CD14-positive monocyte (primary cell): ENCODE data around the gene MRPL49. TPM values are rescaled to one million over a fixed set of nuclear protein-coding genes. Genes with fewer than 3 reads are reported as not detected.
"Not testable (repeated sequence)": the region's sequence is repeated elsewhere in the genome, so short reads cannot be mapped to it uniquely, and the experiment has no call there.

Experiments used
- DNase-seq, 3 donors: peaks; one replicate each; pipeline ENCODE4 v3.0.0-alpha.2; 2011 to 2022
- H2AFZ ChIP-seq: 2 replicates; pipeline ENCODE4 v1.6.0; 2012; ENCODE audit warnings: mild to moderate bottlenecking, low read depth, low read length, inconsistent platforms; ENCODE audit not compliant: insufficient read depth, poor library complexity, severe bottlenecking
- H3K27ac ChIP-seq, 2 donors: 1 replicate in 1 of 2; 2 replicates in 1 of 2; pipeline ENCODE4 v1.5.1; 2012 to 2013; ENCODE audit warnings: low read length in 2 of 2, control low read depth in 1 of 2, inconsistent platforms in 1 of 2, low read depth in 1 of 2, mild to moderate bottlenecking in 1 of 2
- H3K27me3 ChIP-seq, 2 donors: one replicate each; pipeline versions ENCODE4 v1.6.0 to v1.6.1; 2011 to 2013; ENCODE audit warnings: low read length in 2 of 2; ENCODE audit not compliant: control insufficient read depth in 2 of 2, insufficient read depth in 2 of 2
- H3K36me3 ChIP-seq, 2 donors: replicated peaks in 1 of 2; 1 replicate in 1 of 2; 2 replicates in 1 of 2; pipeline versions ENCODE4 v1.5.1 to v1.6.1; 2012 to 2013; ENCODE audit warnings: low read length in 2 of 2, control low read depth in 1 of 2, inconsistent platforms in 1 of 2, mild to moderate bottlenecking in 1 of 2; ENCODE audit not compliant: insufficient read depth in 2 of 2, control insufficient read depth in 1 of 2
- H3K4me1 ChIP-seq, 2 donors: 1 replicate in 1 of 2; 2 replicates in 1 of 2; pipeline versions ENCODE4 v1.5.1 to v1.6.1; 2012 to 2013; ENCODE audit warnings: low read length in 2 of 2, control low read depth in 1 of 2, inconsistent platforms in 1 of 2, mild to moderate bottlenecking in 1 of 2, moderate library complexity in 1 of 2; ENCODE audit not compliant: insufficient read depth in 2 of 2, control insufficient read depth in 1 of 2
- H3K4me2 ChIP-seq: replicated peaks from 2 replicates; pipeline ENCODE3; 2012; ENCODE audit warnings: low read length, moderate library complexity, mild to moderate bottlenecking; ENCODE audit not compliant: poor library complexity, severe bottlenecking; ENCODE audit errors: extremely low read depth
- H3K4me3 ChIP-seq, 3 experiments: fragments of 200-600 bp in 1 of 3; sonication (generic) in 1 of 3; replicated peaks in 1 of 3; 1 replicate in 2 of 3; 2 replicates in 1 of 3; pipeline ENCODE4 v1.5.1; 2011 to 2013; ENCODE audit warnings: low read length in 3 of 3, mild to moderate bottlenecking in 3 of 3, control low read depth in 2 of 3, low read depth in 2 of 3, inconsistent platforms in 1 of 3, moderate library complexity in 1 of 3
- H3K79me2 ChIP-seq: 2 replicates; pipeline ENCODE4 v1.6.0; 2012; ENCODE audit warnings: mild to moderate bottlenecking, control low read depth, inconsistent platforms, low read length, moderate library complexity; ENCODE audit not compliant: insufficient read depth
- H3K9ac ChIP-seq: 2 replicates; pipeline ENCODE4 v1.6.0; 2017; ENCODE audit warnings: low read length, mild to moderate bottlenecking; ENCODE audit not compliant: insufficient read depth, poor library complexity, severe bottlenecking
- H3K9me3 ChIP-seq, 2 donors: replicated peaks in 1 of 2; 1 replicate in 1 of 2; 2 replicates in 1 of 2; pipeline versions ENCODE4 v1.5.1 to v1.6.1; 2012 to 2013; ENCODE audit warnings: low read length in 2 of 2, control low read depth in 1 of 2; ENCODE audit not compliant: control insufficient read depth in 1 of 2, insufficient read depth in 1 of 2
- H4K20me1 ChIP-seq: 2 replicates; pipeline ENCODE4 v1.6.0; 2012; ENCODE audit warnings: mild to moderate bottlenecking, low read length, control low read depth, moderate library complexity; ENCODE audit not compliant: insufficient read depth
- H3K27ac Mint-ChIP-seq, 7 donors: one replicate each; pipeline ENCODE4 v1.8.0; 2020; ENCODE audit warnings: mild to moderate bottlenecking in 7 of 7, mixed read lengths in 7 of 7, moderate library complexity in 6 of 7, inconsistent platforms in 2 of 7
- H3K27me3 Mint-ChIP-seq, 3 donors: one replicate each; pipeline ENCODE4 v1.8.0; 2021 to 2022; ENCODE audit warnings: low read depth in 3 of 3, mild to moderate bottlenecking in 3 of 3, mixed read lengths in 3 of 3, moderate library complexity in 3 of 3, inconsistent platforms in 1 of 3
- H3K36me3 Mint-ChIP-seq, 2 donors: one replicate each; pipeline ENCODE4 v1.8.0; 2020; ENCODE audit warnings: mixed read lengths in 2 of 2, inconsistent platforms in 1 of 2, mild to moderate bottlenecking in 1 of 2
- H3K4me1 Mint-ChIP-seq: one replicate; pipeline ENCODE4 v1.8.0; 2020; ENCODE audit warnings: mild to moderate bottlenecking, mixed read lengths
- H3K4me3 Mint-ChIP-seq, 2 donors: one replicate each; pipeline ENCODE4 v1.8.0; 2020; ENCODE audit warnings: mild to moderate bottlenecking in 2 of 2, mixed read lengths in 2 of 2, moderate library complexity in 1 of 2
- H3K9me3 Mint-ChIP-seq, 7 donors: one replicate each; pipeline ENCODE4 v1.8.0; 2020 to 2022; ENCODE audit warnings: mixed read lengths in 7 of 7, mild to moderate bottlenecking in 6 of 7, moderate library complexity in 6 of 7, inconsistent platforms in 2 of 7
- WGBS: methylation state at CpG from one replicate; pipeline ENCODE4 v1.1.5; 2013; ENCODE audit warnings: missing lambda C conversion rate; ENCODE audit not compliant: insufficient coverage; 5-methylcytosine and 5-hydroxymethylcytosine counted together
- intact Hi-C, 2 donors: fragments of 100-400 bp; cut with micrococcal nuclease; formaldehyde crosslinking; loops; one replicate each; pipeline versions ENCODE4 v1.15.0 to v1.15.1; 2023
- polyA plus RNA-seq, 3 donors: library from polyadenylated mRNA; depleted of rRNA in 1 of 3; unstranded in 2 of 3; stranded (reverse) in 1 of 3; fragments of 300-500 nt in 2 of 3; fragments of >200 nt in 1 of 3; fragmentation: Illumina TruSeq in 2 of 3; gene quantifications; 1 replicate in 2 of 3; 2 replicates in 1 of 3; pipeline ENCODE4 v1.2.3, GENCODE V29; 2012 to 2021
- small RNA-seq: library from RNA; depleted of rRNA; stranded (forward); fragments of <200 nt; gene quantifications from one replicate; pipeline ENCODE3, GENCODE V24; 2012; ENCODE audit warnings: low read depth; ENCODE audit not compliant: insufficient read length
- TF ChIP-seq, protein P1 (sequence below): fragments of 200-600 bp; IDR thresholded peaks from one replicate; pipeline ENCODE4 v1.8.0; 2022; ENCODE audit warnings: antibody characterized with exemption, mild to moderate bottlenecking

MRPL49 gene
- polyA plus RNA-seq, 3 donors, result 19.8 to 33.9 (median 32.7) TPM

- H2AFZ ChIP-seq, result no peak overlapping the region
- H3K4me1 ChIP-seq, result peaks cover 5 to 6% of the 10 kb centered on the region in 2 donors
- no peak overlapping the region for H3K4me2 ChIP-seq
- Mint-ChIP-seq H3K9me3 (no peaks in the 10 kb centered on the region), H3K27ac (no peak overlapping the region), H3K36me3 (no peaks in the 10 kb centered on the region), H3K27me3 (peaks cover 0 to 5% (median 2%) of the 10 kb centered on the region in 3 donors), H3K4me1 (peaks cover 11% of the 10 kb centered on the region), H3K4me3 (no peak overlapping the region)
- H3K27me3 ChIP-seq, result no peaks in the 10 kb centered on the region
- no peak overlapping the region for H3K9ac ChIP-seq
- intact Hi-C loops, result loop anchor here in 1 of 2 donors (5.0 kb wide), 1 partner anchor 230 kb away; no protein-coding TSS in a partner anchor
- no peaks in the 10 kb centered on the region for H3K36me3 ChIP-seq
- 96% methylated on average over 7 of the region's 10 CpGs for WGBS
- no peaks in the 10 kb centered on the region for H4K20me1 ChIP-seq
- H3K4me3 ChIP-seq, result no peak overlapping the region
- H3K9me3 ChIP-seq, result no peaks in the 10 kb centered on the region
- no peak overlapping the region for H3K27ac ChIP-seq
- no peaks in the 10 kb centered on the region for H3K79me2 ChIP-seq
- TF ChIP-seq, protein P1, sequence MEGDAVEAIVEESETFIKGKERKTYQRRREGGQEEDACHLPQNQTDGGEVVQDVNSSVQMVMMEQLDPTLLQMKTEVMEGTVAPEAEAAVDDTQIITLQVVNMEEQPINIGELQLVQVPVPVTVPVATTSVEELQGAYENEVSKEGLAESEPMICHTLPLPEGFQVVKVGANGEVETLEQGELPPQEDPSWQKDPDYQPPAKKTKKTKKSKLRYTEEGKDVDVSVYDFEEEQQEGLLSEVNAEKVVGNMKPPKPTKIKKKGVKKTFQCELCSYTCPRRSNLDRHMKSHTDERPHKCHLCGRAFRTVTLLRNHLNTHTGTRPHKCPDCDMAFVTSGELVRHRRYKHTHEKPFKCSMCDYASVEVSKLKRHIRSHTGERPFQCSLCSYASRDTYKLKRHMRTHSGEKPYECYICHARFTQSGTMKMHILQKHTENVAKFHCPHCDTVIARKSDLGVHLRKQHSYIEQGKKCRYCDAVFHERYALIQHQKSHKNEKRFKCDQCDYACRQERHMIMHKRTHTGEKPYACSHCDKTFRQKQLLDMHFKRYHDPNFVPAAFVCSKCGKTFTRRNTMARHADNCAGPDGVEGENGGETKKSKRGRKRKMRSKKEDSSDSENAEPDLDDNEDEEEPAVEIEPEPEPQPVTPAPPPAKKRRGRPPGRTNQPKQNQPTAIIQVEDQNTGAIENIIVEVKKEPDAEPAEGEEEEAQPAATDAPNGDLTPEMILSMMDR, result no peak
- no peak for DNase-seq
Observed at GRCh38 chr11:65172600-65172999, 50.5 kb downstream of the MRPL49 start.

- not testable (repeated sequence) for H3K27ac Mint-ChIP-seq, H3K4me3 ChIP-seq, H3K4me1 Mint-ChIP-seq, H3K27me3 Mint-ChIP-seq, H3K36me3 ChIP-seq, H3K4me1 ChIP-seq, H2AFZ ChIP-seq, H4K20me1 ChIP-seq, H3K9me3 Mint-ChIP-seq, DNase-seq, H3K27ac ChIP-seq, H3K79me2 ChIP-seq, H3K9me3 ChIP-seq, H3K4me3 Mint-ChIP-seq, H3K36me3 Mint-ChIP-seq, H3K27me3 ChIP-seq, H3K9ac ChIP-seq, H3K4me2 ChIP-seq
- WGBS, result 80% methylated on average over 1 of the region's 2 CpGs
- intact Hi-C loops, result loop anchor here in 1 of 2 donors (5.0 kb wide), 1 partner anchor 232 kb away; no protein-coding TSS in a partner anchor
Observed at GRCh38 chr11:65174571-65175010, 52.5 kb downstream of the MRPL49 start.

Small RNA genes lying within 50 kb of the gene (small RNA-seq; reads per million reads assigned to genes)
- not detected for gene HIGD1AP10
- not detected for gene PDCL2P2
- gene RNU2-23P, result 5.2 reads per million, percentile 52 among the genes with 10 or more reads in this experiment

Other genes with a start within 250 kb of the MRPL49 start
- gene EHD1, start 243.7 kb upstream of the MRPL49 start, polyA plus RNA-seq, result 100 to 1,000 TPM in 1 of 3 donors, 10 to 100 TPM in 2; 30.3 to 212 (median 48.4) TPM
- 10 to 100 TPM in 1 of 3 donors, 1 to 10 TPM in 2; 2.6 to 24.9 (median 4.0) TPM for gene ATG2A, start 205.1 kb upstream of the MRPL49 start, polyA plus RNA-seq
- 10 to 100 TPM in 1 of 3 donors, 1 to 10 TPM in 2; 9.0 to 26.7 (median 9.4) TPM for gene PPP2R5B, start 197.6 kb upstream of the MRPL49 start, polyA plus RNA-seq
- gene GPHA2, start 186.4 kb upstream of the MRPL49 start, polyA plus RNA-seq, result not detected
- not detected for gene MAJIN, start 150.2 kb upstream of the MRPL49 start, polyA plus RNA-seq
- 1 to 10 TPM in 2 of 3 donors, under 1 TPM in 1; 0.97 to 1.7 (median 1.1) TPM for gene BATF2, start 125.3 kb upstream of the MRPL49 start, polyA plus RNA-seq
- gene ARL2, start 108.2 kb upstream of the MRPL49 start, polyA plus RNA-seq, result 10 to 100 TPM; 34.3 to 40.4 (median 34.4) TPM
- gene SNX15, start 94.9 kb upstream of the MRPL49 start, polyA plus RNA-seq, result 10 to 100 TPM; 16.2 to 26.7 (median 17.8) TPM
- gene SAC3D1, start 81.1 kb upstream of the MRPL49 start, polyA plus RNA-seq, result 10 to 100 TPM in 1 of 3 donors, 1 to 10 TPM in 2; 4.4 to 14.1 (median 6.7) TPM
- gene NAALADL1, start 63.8 kb upstream of the MRPL49 start, polyA plus RNA-seq, result 10 to 100 TPM; 11.1 to 20.1 (median 20.1) TPM
- gene CDCA5, start 38.3 kb upstream of the MRPL49 start, polyA plus RNA-seq, result under 1 TPM in 2 of 3 donors, not detected in 1; 0.20 to 0.28 TPM
- gene ZFPL1, start 38.1 kb upstream of the MRPL49 start, polyA plus RNA-seq, result 10 to 100 TPM; 25.1 to 41.1 (median 27.2) TPM
- 10 to 100 TPM; 37.2 to 77.3 (median 39.4) TPM for gene VPS51, start 26.1 kb upstream of the MRPL49 start, polyA plus RNA-seq
- 1 to 10 TPM; 1.8 to 4.5 (median 1.8) TPM for gene TM7SF2, start 10.4 kb upstream of the MRPL49 start, polyA plus RNA-seq
- gene ZNHIT2, start 4.6 kb upstream of the MRPL49 start, polyA plus RNA-seq, result 1 to 10 TPM; 2.1 to 9.4 (median 5.8) TPM
- 100 to 1,000 TPM; 668 to 818 (median 799) TPM for gene FAU, start 187 bp upstream of the MRPL49 start, polyA plus RNA-seq
- gene SYVN1, start 12.2 kb downstream of the MRPL49 start, polyA plus RNA-seq, result 10 to 100 TPM in 1 of 3 donors, 1 to 10 TPM in 2; 3.5 to 81.6 (median 6.4) TPM
- under 1 TPM in 1 of 3 donors, not detected in 2; 0.64 TPM for gene SPDYC, start 47.9 kb downstream of the MRPL49 start, polyA plus RNA-seq
- gene CAPN1, start 59.6 kb downstream of the MRPL49 start, polyA plus RNA-seq, result 100 to 1,000 TPM; 128 to 140 (median 129) TPM
- gene POLA2, start 139.6 kb downstream of the MRPL49 start, polyA plus RNA-seq, result 1 to 10 TPM; 4.0 to 8.3 (median 5.2) TPM
- gene CDC42EP2, start 192.5 kb downstream of the MRPL49 start, polyA plus RNA-seq, result 10 to 100 TPM in 2 of 3 donors, 1 to 10 TPM in 1; 5.4 to 15.6 (median 10.1) TPM
- 10 to 100 TPM; 35.7 to 39.0 (median 35.9) TPM for gene DPF2, start 211.5 kb downstream of the MRPL49 start, polyA plus RNA-seq
- gene TIGD3, start 232.4 kb downstream of the MRPL49 start, polyA plus RNA-seq, result 1 to 10 TPM; 1.7 to 3.7 (median 2.8) TPM